Caco-2 (cell line): Measurements from ENCODE around the gene HCK. TPM values are rescaled to one million over a fixed set of nuclear protein-coding genes. Genes with fewer than 3 reads are reported as not detected.

Experiments
- BruUV-seq: library from RNA; stranded (reverse); fragments of 400-500 nt; replicated peaks from 2 replicates; lab custom pipeline; 2021; lab: Mats Ljungman, UMichigan
- CTCF ChIA-PET: fragments of 300-600 bp; sonication (Branson Sonifier 250); formaldehyde crosslinking; loops from one replicate; lab custom pipeline; 2022; ENCODE audit warnings: antibody characterized with exemption; lab: Charles Lee
- POLR2A ChIA-PET: fragments of 300-600 bp; sonication (Branson Sonifier 250); formaldehyde crosslinking; loops from one replicate; lab custom pipeline; 2022; ENCODE audit warnings: antibody characterized with exemption; lab: Charles Lee
- DNase-seq, 2 experiments: peaks; one replicate each; pipeline versions ENCODE4 v3.0.0 to v3.0.0-alpha.2; 2020 to 2022
- H3K27me3 ChIP-seq: replicated peaks from 2 replicates; pipeline ENCODE4 v1.6.0; 2011; ENCODE audit warnings: low read length; ENCODE audit not compliant: control insufficient read depth, insufficient read depth
- H3K36me3 ChIP-seq: 2 replicates; pipeline ENCODE4 v1.5.1; 2011; ENCODE audit warnings: low read length; ENCODE audit not compliant: control insufficient read depth, insufficient read depth
- H3K4me1 ChIP-seq: fragments of 250-450 bp; sonication (Bioruptor Pico); 2 replicates; pipeline ENCODE4 v1.5.1; 2020; ENCODE audit warnings: mild to moderate bottlenecking
- H3K4me3 ChIP-seq: 2 replicates; pipeline ENCODE4 v1.5.1; 2011; ENCODE audit warnings: low read depth, mild to moderate bottlenecking, control low read depth, low read length
- H3K9me3 ChIP-seq: fragments of 250-450 bp; sonication (Bioruptor Pico); 2 replicates; pipeline ENCODE4 v1.5.1; 2020; ENCODE audit warnings: mild to moderate bottlenecking, moderate library complexity
- H3K27ac Mint-ChIP-seq: one replicate; pipeline ENCODE4 v1.8.0; 2022; ENCODE audit warnings: mixed read lengths; ENCODE audit not compliant: unreplicated experiment
- H3K27me3 Mint-ChIP-seq: one replicate; pipeline ENCODE4 v1.8.0; 2022; ENCODE audit warnings: mixed read lengths; ENCODE audit not compliant: insufficient read depth, unreplicated experiment
- H3K36me3 Mint-ChIP-seq: one replicate; pipeline ENCODE4 v1.8.0; 2022; ENCODE audit warnings: mild to moderate bottlenecking, mixed read lengths; ENCODE audit not compliant: insufficient read depth, unreplicated experiment
- H3K4me1 Mint-ChIP-seq: one replicate; pipeline ENCODE4 v1.8.0; 2022; ENCODE audit warnings: low read depth, mixed read lengths; ENCODE audit not compliant: unreplicated experiment
- H3K4me3 Mint-ChIP-seq: one replicate; pipeline ENCODE4 v1.8.0; 2022; ENCODE audit warnings: mild to moderate bottlenecking, moderate library complexity, mixed read lengths; ENCODE audit not compliant: unreplicated experiment
- H3K9me3 Mint-ChIP-seq: one replicate; pipeline ENCODE4 v1.8.0; 2022; ENCODE audit warnings: mixed read lengths; ENCODE audit not compliant: unreplicated experiment
- CTCF ChIP-seq, 2 experiments: fragments of 200-600 bp in 1 of 2; IDR thresholded peaks; 1 replicate in 1 of 2; 2 replicates in 1 of 2; pipeline versions ENCODE4 v1.5.1 to v1.8.0; 2011 to 2022; ENCODE audit warnings: antibody characterized with exemption in 1 of 2, control low read depth in 1 of 2, inconsistent platforms in 1 of 2, low read depth in 1 of 2, low read length in 1 of 2, mild to moderate bottlenecking in 1 of 2, moderate library complexity in 1 of 2; ENCODE audit not compliant: insufficient read depth in 1 of 2, severe bottlenecking in 1 of 2, unreplicated experiment in 1 of 2
- intact Hi-C: fragments of 100-400 bp; cut with micrococcal nuclease; formaldehyde crosslinking; loops from one replicate; pipeline ENCODE4 v1.10.0; 2022; ENCODE audit not compliant: unreplicated experiment
- total RNA-seq: library from RNA; stranded (reverse); gene quantifications from 2 replicates; pipeline ENCODE4 v1.2.3, GENCODE V29; 2022

HCK gene
- total RNA-seq, 1 experiment from 2014 or later = not detected

- no peaks in the 10 kb centered on the region; the same call in 1 of the 2 replicates for H3K27me3 ChIP-seq
Observed at GRCh38 chr20:32059189-32059588, 7.1 kb downstream of the HCK start.

GRCh38 chr20:32062776-32063170, 10.7 kb downstream of the HCK start:
- Mint-ChIP-seq H3K4me3 (no peak overlapping the region), H3K27ac (no peak overlapping the region), H3K9me3 (no peaks in the 10 kb centered on the region), H3K4me1 (no peaks in the 10 kb centered on the region), H3K36me3 (no peaks in the 10 kb centered on the region), H3K27me3 (peaks cover 30% of the 10 kb centered on the region)
- CTCF ChIA-PET = no interaction called here
- no peaks in the 10 kb centered on the region for H3K27me3 ChIP-seq
- no peaks in the 10 kb centered on the region for H3K4me1 ChIP-seq
- no peaks in the 10 kb centered on the region for H3K9me3 ChIP-seq
- no peak for DNase-seq
- H3K36me3 ChIP-seq = no peaks in the 10 kb centered on the region
- intact Hi-C loops = no loop called here
- no peak for TF ChIP-seq CTCF (IDR thresholded peaks at IDR 0.05; ENCODE audit: insufficient read depth in 1 of 2, low read depth in 1 of 2, low read length in 1 of 2, severe bottlenecking in 1 of 2, unreplicated experiment in 1 of 2)
- POLR2A ChIA-PET = no interaction called here
- no TSS peak for BruUV-seq
- no peak overlapping the region for H3K4me3 ChIP-seq

More at GRCh38 chr20:32059189-32059588, 7.1 kb downstream of the HCK start:
- TF ChIP-seq CTCF (IDR thresholded peaks at IDR 0.05; ENCODE audit: insufficient read depth in 1 of 2, low read depth in 1 of 2, low read length in 1 of 2, severe bottlenecking in 1 of 2, unreplicated experiment in 1 of 2) = no peak
- DNase-seq = no peak
- Mint-ChIP-seq H3K36me3 (no peaks in the 10 kb centered on the region), H3K27ac (no peak overlapping the region), H3K27me3 (peaks cover 26% of the 10 kb centered on the region), H3K9me3 (no peaks in the 10 kb centered on the region), H3K4me3 (no peak overlapping the region), H3K4me1 (no peaks in the 10 kb centered on the region)
- BruUV-seq = no TSS peak
- Histone ChIP-seq H3K36me3 (no peaks in the 10 kb centered on the region), H3K4me1 (no peaks in the 10 kb centered on the region), H3K4me3 (no peak overlapping the region), H3K9me3 (no peaks in the 10 kb centered on the region)
- ChIA-PET POLR2A (no interaction called here), CTCF (no interaction called here)
- intact Hi-C loops = no loop called here

GRCh38 chr20:32063695-32064094, 11.7 kb downstream of the HCK start:
- Histone ChIP-seq H3K27me3 (no peaks in the 10 kb centered on the region), H3K36me3 (no peaks in the 10 kb centered on the region), H3K9me3 (no peaks in the 10 kb centered on the region), H3K4me1 (no peaks in the 10 kb centered on the region), H3K4me3 (no peak overlapping the region)
- Mint-ChIP-seq H3K4me1 (no peaks in the 10 kb centered on the region), H3K9me3 (no peaks in the 10 kb centered on the region), H3K36me3 (no peaks in the 10 kb centered on the region), H3K4me3 (no peak overlapping the region), H3K27me3 (peaks cover 27% of the 10 kb centered on the region), H3K27ac (no peak overlapping the region)
- BruUV-seq = no TSS peak
- DNase-seq = no peak
- ChIA-PET POLR2A (no interaction called here), CTCF (no interaction called here)
- intact Hi-C loops = no loop called here
- no peak for TF ChIP-seq CTCF (IDR thresholded peaks at IDR 0.05; ENCODE audit: insufficient read depth in 1 of 2, low read depth in 1 of 2, low read length in 1 of 2, severe bottlenecking in 1 of 2, unreplicated experiment in 1 of 2)
